OCI-LY3 (cell line): ENCODE results near the gene GRIK1.

ENCODE experiments used
- H2AFZ ChIP-seq: fragments of 200-600, 300-600 bp; shearing (Covaris generic); 2 replicates; pipeline ENCODE4 v1.6.0; 2014; ENCODE audit warnings: antibody characterized with exemption, low read depth, low read length
- H3K27ac ChIP-seq: fragments of 200-600, 300-600 bp; sonication (generic); 2 replicates; pipeline ENCODE4 v1.5.1; 2014; ENCODE audit warnings: mild to moderate bottlenecking, low read length, moderate library complexity, mixed read lengths
- H3K27me3 ChIP-seq: fragments of 200-600, 300-600 bp; sonication (generic); 2 replicates; pipeline ENCODE4 v1.6.1; 2014; ENCODE audit warnings: low read depth, low read length, mixed read lengths
- H3K36me3 ChIP-seq: fragments of 200-600, 300-600 bp; sonication (generic); replicated peaks from 2 replicates; pipeline ENCODE3; 2014; ENCODE audit warnings: low read depth, low read length, mixed read lengths
- H3K4me1 ChIP-seq: fragments of 300-600, 200-600 bp; sonication (generic); 2 replicates; pipeline ENCODE4 v1.6.1; 2014; ENCODE audit warnings: low read length, mixed read lengths
- H3K4me2 ChIP-seq: fragments of 200-600, 300-600 bp; sonication (generic); 2 replicates; pipeline ENCODE4 v1.6.1; 2014; ENCODE audit warnings: low read length, mixed read lengths
- H3K4me3 ChIP-seq: fragments of 300-600, 200-600 bp; sonication (generic); 2 replicates; pipeline ENCODE4 v1.5.1; 2014; ENCODE audit warnings: antibody characterized with exemption, mild to moderate bottlenecking, low read length, moderate library complexity
- H3K79me2 ChIP-seq: fragments of 300-600, 200-600 bp; shearing (Covaris generic); 2 replicates; pipeline ENCODE4 v1.6.1; 2014; ENCODE audit warnings: mild to moderate bottlenecking, low read length, mixed read lengths
- H3K9ac ChIP-seq: fragments of 300-600, 200-600 bp; shearing (Covaris generic); 2 replicates; pipeline ENCODE4 v1.6.0; 2014; ENCODE audit warnings: mild to moderate bottlenecking, low read length, moderate library complexity
- H3K9me3 ChIP-seq: fragments of 200-600, 300-600 bp; shearing (Covaris generic); 2 replicates; pipeline ENCODE4 v1.6.1; 2014; ENCODE audit warnings: low read length, mixed read lengths; ENCODE audit not compliant: insufficient read depth
- H4K20me1 ChIP-seq: fragments of 200-600, 300-600 bp; sonication (generic); 2 replicates; pipeline ENCODE4 v1.6.1; 2016; ENCODE audit warnings: low read length, mixed read lengths; ENCODE audit not compliant: insufficient read depth
- EZH2phosphoT487 ChIP-seq: fragments of 200-600 bp; shearing (Covaris generic); IDR thresholded peaks from 2 replicates; pipeline ENCODE4 v1.6.1; 2018; ENCODE audit warnings: antibody characterized with exemption, mixed run types, low read depth
- TF ChIP-seq, protein P1 (sequence below): fragments of 200-600, 300-600 bp; sonication (generic); IDR thresholded peaks from 2 replicates; pipeline ENCODE4 v1.5.1; 2014; ENCODE audit warnings: antibody characterized with exemption, low read length, low read depth

Gene GRIK1

DNA sequence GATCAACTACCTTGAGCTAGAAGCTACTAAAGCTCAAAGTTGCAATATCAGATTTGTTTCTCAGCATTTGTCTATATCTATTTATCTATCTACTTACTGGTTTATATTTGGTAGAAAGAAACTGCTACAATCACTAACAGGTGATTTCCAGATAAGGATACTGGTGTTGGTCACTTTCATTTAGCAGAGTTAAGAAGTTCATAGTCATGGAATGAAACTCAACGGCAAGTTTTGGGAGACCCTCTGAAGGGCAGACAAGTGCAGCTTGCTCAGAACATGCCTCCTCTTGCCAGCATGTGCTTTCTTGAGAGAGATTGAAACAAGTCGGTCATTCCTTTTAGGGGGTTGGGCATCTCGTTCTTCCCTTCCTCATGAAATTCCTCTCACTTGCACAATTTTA, 296.5 kb downstream of the GRIK1 start:
- H2AFZ ChIP-seq = no peak overlapping the region
- H3K4me3 ChIP-seq = no peak overlapping the region
- H3K36me3 ChIP-seq = peaks cover 28% of the 10 kb centered on the region
- H3K4me1 ChIP-seq = peaks cover 32% of the 10 kb centered on the region
- H3K27ac ChIP-seq = no peak overlapping the region
- H3K79me2 ChIP-seq = no peaks in the 10 kb centered on the region
- no peak overlapping the region for H3K9ac ChIP-seq
- H4K20me1 ChIP-seq = no peaks in the 10 kb centered on the region
- H3K9me3 ChIP-seq = 0 out of 2 replicates have a peak, but pooled peaks cover 7% of the 10 kb centered on the region
- TF ChIP-seq, protein P1, sequence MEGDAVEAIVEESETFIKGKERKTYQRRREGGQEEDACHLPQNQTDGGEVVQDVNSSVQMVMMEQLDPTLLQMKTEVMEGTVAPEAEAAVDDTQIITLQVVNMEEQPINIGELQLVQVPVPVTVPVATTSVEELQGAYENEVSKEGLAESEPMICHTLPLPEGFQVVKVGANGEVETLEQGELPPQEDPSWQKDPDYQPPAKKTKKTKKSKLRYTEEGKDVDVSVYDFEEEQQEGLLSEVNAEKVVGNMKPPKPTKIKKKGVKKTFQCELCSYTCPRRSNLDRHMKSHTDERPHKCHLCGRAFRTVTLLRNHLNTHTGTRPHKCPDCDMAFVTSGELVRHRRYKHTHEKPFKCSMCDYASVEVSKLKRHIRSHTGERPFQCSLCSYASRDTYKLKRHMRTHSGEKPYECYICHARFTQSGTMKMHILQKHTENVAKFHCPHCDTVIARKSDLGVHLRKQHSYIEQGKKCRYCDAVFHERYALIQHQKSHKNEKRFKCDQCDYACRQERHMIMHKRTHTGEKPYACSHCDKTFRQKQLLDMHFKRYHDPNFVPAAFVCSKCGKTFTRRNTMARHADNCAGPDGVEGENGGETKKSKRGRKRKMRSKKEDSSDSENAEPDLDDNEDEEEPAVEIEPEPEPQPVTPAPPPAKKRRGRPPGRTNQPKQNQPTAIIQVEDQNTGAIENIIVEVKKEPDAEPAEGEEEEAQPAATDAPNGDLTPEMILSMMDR = no peak
- TF ChIP-seq EZH2phosphoT487 = no peak
- H3K4me2 ChIP-seq = no peak overlapping the region
- no peaks in the 10 kb centered on the region for H3K27me3 ChIP-seq

DNA sequence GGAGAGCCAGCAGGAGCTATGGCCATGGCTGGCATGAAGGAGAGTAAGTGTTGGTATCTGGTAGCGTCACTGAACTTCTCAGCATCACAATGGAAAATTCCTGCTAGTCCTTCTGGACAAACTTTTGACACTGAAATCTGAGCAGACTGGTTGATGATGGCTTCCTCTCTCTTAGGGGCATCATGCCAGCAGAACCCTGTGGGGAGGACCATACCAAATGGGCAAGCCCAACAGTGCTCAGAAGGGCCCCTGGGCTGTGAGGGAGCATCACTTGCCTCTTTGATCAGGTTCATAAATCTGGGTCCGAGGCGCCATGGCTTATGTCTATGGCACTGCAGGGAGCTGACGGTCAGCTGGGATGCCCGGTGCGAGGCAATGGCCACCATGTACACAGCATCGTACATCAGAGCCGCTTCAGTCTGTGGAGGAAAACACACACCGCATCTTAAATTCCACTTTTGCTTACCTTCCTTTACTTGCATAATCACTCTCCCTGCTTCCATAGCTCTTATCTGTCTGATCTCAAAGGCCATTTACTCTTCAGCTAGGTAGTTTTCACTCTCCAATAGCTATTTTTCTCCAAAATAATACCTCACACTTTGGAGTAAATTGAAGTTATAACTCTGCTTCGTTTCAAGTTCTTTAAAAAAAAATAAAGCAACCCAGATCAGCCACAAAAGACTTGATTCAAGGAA, 297.1 kb downstream of the GRIK1 start:
- Histone ChIP-seq H2AFZ (no peak overlapping the region), H3K4me3 (no peak overlapping the region), H3K9me3 (peaks cover 11% of the 10 kb centered on the region; the same call in 1 of the 2 replicates), H3K27ac (no peak overlapping the region), H3K79me2 (no peaks in the 10 kb centered on the region), H3K36me3 (peaks cover 33% of the 10 kb centered on the region), H3K27me3 (no peaks in the 10 kb centered on the region), H3K9ac (no peak overlapping the region), H3K4me2 (no peak overlapping the region), H3K4me1 (peaks cover 38% of the 10 kb centered on the region), H4K20me1 (no peaks in the 10 kb centered on the region)
- TF ChIP-seq, protein P1 = no peak

DNA sequence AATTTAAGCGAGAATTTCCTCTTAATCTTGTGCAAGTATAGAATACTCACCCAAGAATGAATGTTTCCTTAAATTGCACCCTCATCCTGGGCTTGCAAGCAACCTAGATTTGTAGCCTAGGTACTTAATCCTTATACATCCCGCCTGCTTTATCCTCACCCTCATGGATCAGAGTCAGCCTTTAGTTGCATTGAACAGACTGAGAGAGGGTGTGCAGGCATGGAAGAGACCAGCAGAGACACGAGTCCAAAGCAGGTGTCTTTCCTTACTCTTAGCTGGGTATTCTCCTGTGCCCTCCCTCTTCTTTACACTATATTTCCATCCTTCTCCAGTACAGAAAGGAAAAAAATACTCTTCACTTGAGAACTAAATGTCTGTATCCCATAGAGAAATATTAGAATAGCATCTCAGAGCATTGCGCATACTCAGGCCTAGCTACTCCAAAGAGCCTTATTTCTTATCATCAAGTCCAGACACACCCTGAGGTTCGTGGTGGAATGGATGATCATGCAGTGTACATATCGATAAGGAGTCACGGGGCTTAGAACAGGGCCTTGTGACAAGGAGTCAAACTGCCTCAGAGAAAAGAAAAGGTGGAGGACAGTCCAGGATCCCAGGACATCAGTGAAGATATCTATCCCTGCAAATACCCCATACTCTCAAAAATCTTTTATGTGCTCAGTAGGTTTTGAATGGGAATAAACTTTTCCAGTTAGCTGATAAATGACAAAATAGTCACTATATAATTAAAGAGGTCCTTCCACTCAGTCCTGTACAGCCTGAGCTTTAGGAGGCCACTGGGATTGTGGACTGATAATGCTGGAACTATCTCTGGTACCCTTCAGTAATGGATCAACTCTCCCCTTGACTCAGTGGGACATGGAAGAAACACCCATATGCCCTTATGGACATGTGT, 297.9 kb downstream of the GRIK1 start:
- Histone ChIP-seq H3K36me3 (peaks cover 41% of the 10 kb centered on the region), H3K9ac (no peak overlapping the region), H3K4me1 (peaks cover 42% of the 10 kb centered on the region), H3K27me3 (no peaks in the 10 kb centered on the region), H3K79me2 (no peaks in the 10 kb centered on the region), H3K27ac (no peak overlapping the region), H3K4me2 (no peak overlapping the region), H2AFZ (no peak overlapping the region), H4K20me1 (no peaks in the 10 kb centered on the region), H3K9me3 (peaks cover 18% of the 10 kb centered on the region; the same call in 1 of the 2 replicates), H3K4me3 (no peak overlapping the region)
- TF ChIP-seq EZH2phosphoT487 = no peak
- TF ChIP-seq, protein P1 = no peak

DNA sequence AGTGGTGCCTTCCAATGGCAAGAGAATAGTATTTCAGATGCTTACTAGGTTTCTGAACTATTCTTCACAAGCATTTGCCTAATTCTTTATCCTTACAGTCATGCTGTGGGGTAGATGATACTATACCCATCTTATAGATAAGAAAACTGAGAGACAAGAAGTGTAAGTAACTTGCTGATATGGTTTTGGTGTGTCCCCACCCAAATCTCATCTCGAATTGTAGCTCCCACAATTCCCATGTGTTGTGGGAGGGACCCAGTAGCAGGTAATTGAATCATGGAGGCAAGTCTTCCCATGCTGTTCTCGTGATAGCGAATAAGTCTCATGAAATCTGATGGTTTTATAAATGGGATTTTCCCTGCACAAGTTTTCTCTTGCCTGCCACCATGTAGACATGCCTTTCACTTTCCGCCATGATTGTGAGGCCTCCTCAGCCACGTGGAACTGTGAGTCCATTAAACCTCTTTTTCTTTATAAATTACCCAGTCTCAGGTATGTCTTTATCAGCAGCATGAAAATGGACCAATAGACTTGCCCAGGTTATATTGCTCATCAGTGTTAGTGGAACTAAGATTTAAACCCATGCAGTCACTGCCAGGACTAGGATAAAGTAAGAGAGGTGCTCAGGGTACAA, 298.7 kb downstream of the GRIK1 start:
- Histone ChIP-seq H3K36me3 (peaks cover 45% of the 10 kb centered on the region), H3K4me3 (no peak overlapping the region), H3K79me2 (no peaks in the 10 kb centered on the region), H3K27ac (peak overlapping the region; percentile 94), H2AFZ (no peak overlapping the region), H3K9me3 (peaks cover 18% of the 10 kb centered on the region; the same call in 1 of the 2 replicates), H3K4me1 (peaks cover 42% of the 10 kb centered on the region), H3K27me3 (no peaks in the 10 kb centered on the region), H4K20me1 (no peaks in the 10 kb centered on the region), H3K9ac (no peak overlapping the region), H3K4me2 (no peak overlapping the region)
- no peak for TF ChIP-seq EZH2phosphoT487
